ENCODE data around the gene SEMA5B. TPM values are rescaled to one million over a fixed set of nuclear protein-coding genes. Genes with fewer than 3 reads are reported as not detected.

SEMA5B gene
- total and polyA plus RNA-seq, 2 donors (not counting 3 experiments of a cell fraction or from before 2014, with no cell fraction given): 0.07 TPM; not detected in 1

- H3K9me1 ChIP-seq (replicated peaks; ENCODE audit: control insufficient read depth, extremely low read depth, insufficient read depth, low read length): no peaks in the 10 kb centered on the region
- no peak overlapping the region for H3K9ac ChIP-seq (replicated peaks; ENCODE audit: extremely low read depth, insufficient read depth, low read length)
- H3K4me3 ChIP-seq (replicated peaks in 1 of 3; ENCODE audit: insufficient read depth in 1 of 3, low read depth in 1 of 3, low read length in 3 of 3): no peak overlapping the region
- H3K79me2 ChIP-seq (ENCODE audit: control insufficient read depth, insufficient read depth, low read length): no peaks in the 10 kb centered on the region
- H2AFZ ChIP-seq (ENCODE audit: low read depth, low read length): no peak overlapping the region
- no peak for FAIRE-seq
- peaks cover 11 to 29% of the 10 kb centered on the region in 2 experiments for H3K27me3 ChIP-seq (ENCODE audit: control insufficient read depth in 2 of 2, insufficient read depth in 2 of 2, low read length in 2 of 2)
- intact Hi-C loops (cut with micrococcal nuclease) (no loop called here), dilution Hi-C loops (cut with MboI; ENCODE audit: extremely low pct_ligation_motif_present, low sequenced_read_pairs) (no loop called here)
- no peak overlapping the region for H3K4me2 ChIP-seq (ENCODE audit: insufficient read depth, low read length)
- DNase-seq (ENCODE audit: low read depth, low spot score): no peak
- no peaks in the 10 kb centered on the region for H3K4me1 ChIP-seq (ENCODE audit: control insufficient read depth, extremely low read depth, insufficient read depth, low read length)
- BruUV-seq (replicated peaks): no TSS peak
- TF ChIP-seq POLR2AphosphoS5 (IDR thresholded peaks at IDR 0.05; ENCODE audit: insufficient read depth, low read depth, low read length): no peak
- no peaks in the 10 kb centered on the region for H3K36me3 ChIP-seq (ENCODE audit: control insufficient read depth in 2 of 2, extremely low read depth in 1 of 2, insufficient read depth in 2 of 2, low read length in 2 of 2)
- ChIA-PET POLR2A (no interaction called here), CTCF (interaction anchor here (0.6 to 1.2 kb wide), 2 partner anchors 22 to 63 kb away, joined by 3 to 4 read pairs; partner anchors contain the start of gene SEMA5B)
- H3K27ac ChIP-seq (ENCODE audit: insufficient read depth, low read depth, low read length): no peak overlapping the region
- H4K20me1 ChIP-seq (replicated peaks; ENCODE audit: control insufficient read depth, extremely low read depth, insufficient read depth, low read length): no peaks in the 10 kb centered on the region
- H3K9me3 ChIP-seq (replicated peaks; ENCODE audit: control insufficient read depth, insufficient read depth, low read length): no peaks in the 10 kb centered on the region
Observed at GRCh38 chr3:122964811-122965210, 62.8 kb downstream of the SEMA5B start.

GRCh38 chr3:122962149-122962548 lies 65.4 kb downstream of the SEMA5B start:
- dilution Hi-C loops (cut with MboI; ENCODE audit: extremely low pct_ligation_motif_present, low sequenced_read_pairs) (no loop called here), intact Hi-C loops (cut with micrococcal nuclease) (no loop called here)
- Histone ChIP-seq H3K4me3 (replicated peaks in 1 of 3; ENCODE audit: insufficient read depth in 1 of 3, low read depth in 1 of 3, low read length in 3 of 3) (no peak overlapping the region), H3K36me3 (ENCODE audit: control insufficient read depth in 2 of 2, extremely low read depth in 1 of 2, insufficient read depth in 2 of 2, low read length in 2 of 2) (no peaks in the 10 kb centered on the region), H3K9ac (replicated peaks; ENCODE audit: extremely low read depth, insufficient read depth, low read length) (no peak overlapping the region), H3K4me2 (ENCODE audit: insufficient read depth, low read length) (no peak overlapping the region), H3K79me2 (ENCODE audit: control insufficient read depth, insufficient read depth, low read length) (no peaks in the 10 kb centered on the region), H3K27me3 (ENCODE audit: control insufficient read depth in 2 of 2, insufficient read depth in 2 of 2, low read length in 2 of 2) (peaks cover 17 to 37% of the 10 kb centered on the region in 2 experiments), H3K4me1 (ENCODE audit: control insufficient read depth, extremely low read depth, insufficient read depth, low read length) (no peaks in the 10 kb centered on the region), H4K20me1 (replicated peaks; ENCODE audit: control insufficient read depth, extremely low read depth, insufficient read depth, low read length) (no peaks in the 10 kb centered on the region), H2AFZ (ENCODE audit: low read depth, low read length) (no peak overlapping the region), H3K9me1 (replicated peaks; ENCODE audit: control insufficient read depth, extremely low read depth, insufficient read depth, low read length) (no peaks in the 10 kb centered on the region), H3K27ac (ENCODE audit: insufficient read depth, low read depth, low read length) (no peak overlapping the region), H3K9me3 (replicated peaks; ENCODE audit: control insufficient read depth, insufficient read depth, low read length) (no peaks in the 10 kb centered on the region)
- BruUV-seq (replicated peaks): no TSS peak
- DNase-seq (ENCODE audit: low read depth, low spot score) (no peak), FAIRE-seq (no peak)
- POLR2A ChIA-PET: no interaction called here
- no peak for TF ChIP-seq FOS (IDR thresholded peaks at IDR 0.05; ENCODE audit: borderline replicate concordance, insufficient read depth, low read length)
- TF ChIP-seq, protein P1, sequence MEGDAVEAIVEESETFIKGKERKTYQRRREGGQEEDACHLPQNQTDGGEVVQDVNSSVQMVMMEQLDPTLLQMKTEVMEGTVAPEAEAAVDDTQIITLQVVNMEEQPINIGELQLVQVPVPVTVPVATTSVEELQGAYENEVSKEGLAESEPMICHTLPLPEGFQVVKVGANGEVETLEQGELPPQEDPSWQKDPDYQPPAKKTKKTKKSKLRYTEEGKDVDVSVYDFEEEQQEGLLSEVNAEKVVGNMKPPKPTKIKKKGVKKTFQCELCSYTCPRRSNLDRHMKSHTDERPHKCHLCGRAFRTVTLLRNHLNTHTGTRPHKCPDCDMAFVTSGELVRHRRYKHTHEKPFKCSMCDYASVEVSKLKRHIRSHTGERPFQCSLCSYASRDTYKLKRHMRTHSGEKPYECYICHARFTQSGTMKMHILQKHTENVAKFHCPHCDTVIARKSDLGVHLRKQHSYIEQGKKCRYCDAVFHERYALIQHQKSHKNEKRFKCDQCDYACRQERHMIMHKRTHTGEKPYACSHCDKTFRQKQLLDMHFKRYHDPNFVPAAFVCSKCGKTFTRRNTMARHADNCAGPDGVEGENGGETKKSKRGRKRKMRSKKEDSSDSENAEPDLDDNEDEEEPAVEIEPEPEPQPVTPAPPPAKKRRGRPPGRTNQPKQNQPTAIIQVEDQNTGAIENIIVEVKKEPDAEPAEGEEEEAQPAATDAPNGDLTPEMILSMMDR (IDR thresholded peaks at IDR 0.05; ENCODE audit: extremely low read depth in 1 of 2, insufficient read depth in 1 of 2, low read depth in 1 of 2, low read length in 2 of 2): no peak
- TF ChIP-seq EZH2 (IDR thresholded peaks at IDR 0.05; ENCODE audit: borderline replicate concordance, low read depth, low read length, severe bottlenecking): no peak
- no peak for TF ChIP-seq MYC (IDR thresholded peaks at IDR 0.05; ENCODE audit: low read depth, low read length)
- TF ChIP-seq GATA2 (IDR thresholded peaks at IDR 0.05; ENCODE audit: insufficient read depth, insufficient read length, low read depth, low read length): no peak
- TF ChIP-seq JUN (IDR thresholded peaks at IDR 0.05; ENCODE audit: borderline replicate concordance, insufficient read depth, insufficient read length, low read depth): no peak
- no peak for TF ChIP-seq POLR2A (IDR thresholded peaks at IDR 0.05; ENCODE audit: low read depth, low read length)
- TF ChIP-seq POLR2AphosphoS5 (IDR thresholded peaks at IDR 0.05; ENCODE audit: insufficient read depth, low read depth, low read length): no peak
- TF ChIP-seq, protein P2, sequence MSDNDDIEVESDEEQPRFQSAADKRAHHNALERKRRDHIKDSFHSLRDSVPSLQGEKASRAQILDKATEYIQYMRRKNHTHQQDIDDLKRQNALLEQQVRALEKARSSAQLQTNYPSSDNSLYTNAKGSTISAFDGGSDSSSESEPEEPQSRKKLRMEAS (IDR thresholded peaks at IDR 0.05; ENCODE audit: insufficient read depth, insufficient read length): no peak
- CTCF ChIA-PET: no interaction called here

All from endothelial cell of umbilical vein (primary cell).